ENCODE measurements around the gene CSNK1G2.

GRCh38 chr19:1933942-1934341 is 7.0 kb upstream of the CSNK1G2 start:
- TF ChIP-seq CHD2 (IDR thresholded peaks at IDR 0.05; ENCODE audit: low read length, partially characterized antibody): no peak
- TF ChIP-seq CTCF (IDR thresholded peaks at IDR 0.05): no peak
- no peak for TF ChIP-seq NR3C1 (IDR thresholded peaks at IDR 0.05)
- no peak for TF ChIP-seq BHLHE40 (IDR thresholded peaks at IDR 0.05; ENCODE audit: low read depth, low read length)

Data from A549 (cell line).